ENCODE data around the gene BRD2. TPM values are rescaled to one million over a fixed set of nuclear protein-coding genes. Genes with fewer than 3 reads are reported as not detected.

Gene BRD2
- total RNA-seq, 1 experiment from 2014 or later, result 157 TPM

GRCh38 chr6:32950010-32950409, 18.4 kb upstream of the BRD2 start:
- Histone ChIP-seq H3K36me3 (ENCODE audit: low read depth) (no peaks in the 10 kb centered on the region), H2AFZ (no peak overlapping the region), H3K4me3 (no peak overlapping the region), H3K4me2 (no peak overlapping the region), H3K27me3 (ENCODE audit: insufficient read depth, low read depth) (no peaks in the 10 kb centered on the region), H3K9me2 (ENCODE audit: insufficient read depth) (no peaks in the 10 kb centered on the region), H3K79me2 (ENCODE audit: low read depth) (no peaks in the 10 kb centered on the region), H3K4me1 (replicated peaks; ENCODE audit: insufficient read depth) (peaks cover 4% of the 10 kb centered on the region), H3F3A (ENCODE audit: insufficient read depth, low read depth) (0 out of 2 replicates have a peak, but pooled peaks cover 3% of the 10 kb centered on the region), H3K9me3 (ENCODE audit: insufficient read depth, low read depth) (no peaks in the 10 kb centered on the region), H4K20me1 (ENCODE audit: insufficient read depth) (no peaks in the 10 kb centered on the region), H3K27ac (no peak overlapping the region)
- POLR2A ChIA-PET (ENCODE audit: unreplicated experiment), result no interaction called here
- CTCF ChIA-PET, result no interaction called here
- no TSS peak for BruUV-seq (replicated peaks)
- no peak for DNase-seq
- intact Hi-C loops (cut with micrococcal nuclease; ENCODE audit: unreplicated experiment), result no loop called here
- no peak for TF ChIP-seq EZH2 (IDR thresholded peaks at IDR 0.05; ENCODE audit: low read depth)
- TF ChIP-seq, protein P1, sequence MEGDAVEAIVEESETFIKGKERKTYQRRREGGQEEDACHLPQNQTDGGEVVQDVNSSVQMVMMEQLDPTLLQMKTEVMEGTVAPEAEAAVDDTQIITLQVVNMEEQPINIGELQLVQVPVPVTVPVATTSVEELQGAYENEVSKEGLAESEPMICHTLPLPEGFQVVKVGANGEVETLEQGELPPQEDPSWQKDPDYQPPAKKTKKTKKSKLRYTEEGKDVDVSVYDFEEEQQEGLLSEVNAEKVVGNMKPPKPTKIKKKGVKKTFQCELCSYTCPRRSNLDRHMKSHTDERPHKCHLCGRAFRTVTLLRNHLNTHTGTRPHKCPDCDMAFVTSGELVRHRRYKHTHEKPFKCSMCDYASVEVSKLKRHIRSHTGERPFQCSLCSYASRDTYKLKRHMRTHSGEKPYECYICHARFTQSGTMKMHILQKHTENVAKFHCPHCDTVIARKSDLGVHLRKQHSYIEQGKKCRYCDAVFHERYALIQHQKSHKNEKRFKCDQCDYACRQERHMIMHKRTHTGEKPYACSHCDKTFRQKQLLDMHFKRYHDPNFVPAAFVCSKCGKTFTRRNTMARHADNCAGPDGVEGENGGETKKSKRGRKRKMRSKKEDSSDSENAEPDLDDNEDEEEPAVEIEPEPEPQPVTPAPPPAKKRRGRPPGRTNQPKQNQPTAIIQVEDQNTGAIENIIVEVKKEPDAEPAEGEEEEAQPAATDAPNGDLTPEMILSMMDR (conservative IDR thresholded peaks at IDR 0.05), result no peak

GRCh38 chr6:32950449-32950848, 17.9 kb upstream of the BRD2 start:
- 0 out of 2 replicates have a peak, but pooled peaks cover 3% of the 10 kb centered on the region for H3F3A ChIP-seq (ENCODE audit: insufficient read depth, low read depth)
- no peak for DNase-seq
- intact Hi-C loops (cut with micrococcal nuclease; ENCODE audit: unreplicated experiment), result no loop called here
- H3K9me3 ChIP-seq (ENCODE audit: insufficient read depth, low read depth), result no peaks in the 10 kb centered on the region
- no peaks in the 10 kb centered on the region for H3K9me2 ChIP-seq (ENCODE audit: insufficient read depth)
- H3K36me3 ChIP-seq (ENCODE audit: low read depth), result no peaks in the 10 kb centered on the region
- peaks cover 4% of the 10 kb centered on the region for H3K4me1 ChIP-seq (replicated peaks; ENCODE audit: insufficient read depth)
- no peaks in the 10 kb centered on the region for H3K27me3 ChIP-seq (ENCODE audit: insufficient read depth, low read depth)
- H2AFZ ChIP-seq, result no peak overlapping the region
- POLR2A ChIA-PET (ENCODE audit: unreplicated experiment), result no interaction called here
- no peak for TF ChIP-seq EZH2 (IDR thresholded peaks at IDR 0.05; ENCODE audit: low read depth)
- TF ChIP-seq, protein P1 (conservative IDR thresholded peaks at IDR 0.05), result no peak
- BruUV-seq (replicated peaks), result no TSS peak
- no peak overlapping the region for H3K4me3 ChIP-seq
- H4K20me1 ChIP-seq (ENCODE audit: insufficient read depth), result no peaks in the 10 kb centered on the region
- H3K79me2 ChIP-seq (ENCODE audit: low read depth), result no peaks in the 10 kb centered on the region
- CTCF ChIA-PET, result no interaction called here
- no peak overlapping the region for H3K4me2 ChIP-seq
- H3K27ac ChIP-seq, result no peak overlapping the region

DNA sequence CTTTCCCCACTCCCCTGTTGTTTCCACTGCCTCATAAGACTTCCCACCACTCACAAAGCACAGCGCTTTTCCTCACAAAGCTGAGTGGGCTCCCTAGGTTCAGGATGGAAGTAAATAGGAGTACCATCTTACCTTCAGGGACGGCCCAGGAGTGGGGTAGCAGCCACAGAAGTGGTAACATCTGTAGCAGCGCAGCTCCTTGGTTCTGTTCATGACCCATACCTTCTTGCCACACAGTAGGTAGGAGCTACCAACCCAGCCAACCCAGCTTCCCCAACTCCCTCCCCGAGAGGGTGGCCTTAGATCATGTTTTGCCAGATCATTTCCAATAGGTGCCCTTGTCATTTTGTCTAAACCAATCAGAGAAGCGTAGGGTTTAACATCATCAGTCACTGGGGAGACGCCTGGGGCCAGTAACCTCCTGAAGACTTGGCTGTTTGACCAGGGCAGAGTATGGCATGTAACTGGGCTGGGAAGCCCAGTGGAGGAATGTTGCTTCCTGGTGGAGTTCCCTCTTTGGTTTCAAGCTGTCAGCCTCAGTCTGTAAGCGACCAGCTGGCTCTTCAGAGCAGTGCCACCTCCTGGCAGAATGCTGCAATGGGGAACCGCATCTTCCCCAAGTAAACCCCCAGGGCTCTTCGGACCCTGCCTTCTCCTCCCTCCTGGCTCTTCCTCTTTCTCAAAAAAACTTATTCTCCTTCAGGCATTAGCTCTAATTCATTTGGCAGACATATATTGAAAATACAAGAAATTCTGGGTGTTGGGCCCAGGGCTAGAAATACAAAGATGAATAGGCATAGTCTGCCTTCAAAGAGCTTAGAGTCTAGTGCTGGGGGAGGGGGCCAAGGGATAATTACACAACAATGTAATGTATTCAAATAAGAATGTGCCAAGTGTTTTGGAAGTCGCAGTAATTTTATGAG, 15.3 kb upstream of the BRD2 start, which contains the start of gene HLA-DMA:
Gene HLA-DMA (minus strand): TSS at position 281 of the 923 bp plus-strand sequence. CDS start 61 bp downstream, at position 220.
- no peaks in the 10 kb centered on the region for H3K36me3 ChIP-seq (ENCODE audit: low read depth)
- no peaks in the 10 kb centered on the region for H3K9me2 ChIP-seq (ENCODE audit: insufficient read depth)
- H2AFZ ChIP-seq, result no peak within 1 kb of the TSS
- peak; percentile 88 to 94 for DNase-seq
- no peaks in the 10 kb centered on the region for H3K9me3 ChIP-seq (ENCODE audit: insufficient read depth, low read depth)
- no TSS peak for BruUV-seq (replicated peaks)
- no peaks in the 10 kb centered on the region for H3K79me2 ChIP-seq (ENCODE audit: low read depth)
- H3K4me3 ChIP-seq, result no peak within 1 kb of the TSS
- ChIA-PET POLR2A (ENCODE audit: unreplicated experiment) (interaction anchor here (0.6 to 2.7 kb wide), 5 partner anchors 18 to 63 kb away, joined by 3 to 37 read pairs (median 3); no protein-coding TSS in a partner anchor), CTCF (interaction anchor here (0.5 to 2.2 kb wide), 10 partner anchors 14 to 1123 kb away, joined by 3 to 18 read pairs (median 8); partner anchors contain the start of gene TAP2)
- no peak within 1 kb of the TSS for H3K27ac ChIP-seq
- no peaks in the 10 kb centered on the region for H3K27me3 ChIP-seq (ENCODE audit: insufficient read depth, low read depth)
- H3K4me1 ChIP-seq (replicated peaks; ENCODE audit: insufficient read depth), result peaks cover 4% of the 10 kb centered on the region
- peak within 1 kb of the TSS; percentile 45 for H3K4me2 ChIP-seq
- 0 out of 2 replicates have a peak, but pooled peaks cover 3% of the 10 kb centered on the region for H3F3A ChIP-seq (ENCODE audit: insufficient read depth, low read depth)
- H4K20me1 ChIP-seq (ENCODE audit: insufficient read depth), result no peaks in the 10 kb centered on the region
- intact Hi-C loops (cut with micrococcal nuclease; ENCODE audit: unreplicated experiment), result loop anchor here (1.0 to 2.0 kb wide), 2 partner anchors 15 to 58 kb away; partner anchors contain the start of gene BRD2
- TF ChIP-seq, protein P1 (conservative IDR thresholded peaks at IDR 0.05), result peak; percentile 81
- TF ChIP-seq EZH2 (IDR thresholded peaks at IDR 0.05; ENCODE audit: low read depth), result no peak

Measured in PC-9 (cell line).